DMS53 treated with DMSO at 0.1 percent for 48 hours (cell line): Measurements from ENCODE around the gene HHAT.
A peak's percentile ranks its signal among the peaks of the same experiment; 100 is the strongest.

Source experiments
- DNase-seq: peaks from one replicate; lab custom pipeline; 2025; ENCODE audit not compliant: unreplicated experiment; lab: John Stamatoyannopoulos, UW

Gene HHAT

DNA sequence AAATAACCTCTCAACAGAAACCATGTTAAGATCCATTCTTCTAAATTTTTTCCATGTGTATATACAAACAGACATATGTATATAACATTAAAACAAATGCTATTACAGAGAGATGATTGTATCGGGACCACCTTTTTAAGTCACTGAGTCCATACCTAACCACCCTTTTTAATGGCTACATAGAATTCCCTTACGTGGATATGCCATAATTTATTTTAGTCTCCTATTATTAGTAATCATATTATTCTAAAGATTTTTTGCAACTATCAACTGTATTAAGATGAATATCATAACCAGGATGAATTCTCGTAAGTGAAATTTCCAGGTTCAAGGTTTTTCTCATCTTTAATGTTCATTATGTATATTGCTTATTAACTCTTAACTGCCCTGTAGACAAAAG is 259.7 kb downstream of the HHAT start:
- no peak for DNase-seq

DNA sequence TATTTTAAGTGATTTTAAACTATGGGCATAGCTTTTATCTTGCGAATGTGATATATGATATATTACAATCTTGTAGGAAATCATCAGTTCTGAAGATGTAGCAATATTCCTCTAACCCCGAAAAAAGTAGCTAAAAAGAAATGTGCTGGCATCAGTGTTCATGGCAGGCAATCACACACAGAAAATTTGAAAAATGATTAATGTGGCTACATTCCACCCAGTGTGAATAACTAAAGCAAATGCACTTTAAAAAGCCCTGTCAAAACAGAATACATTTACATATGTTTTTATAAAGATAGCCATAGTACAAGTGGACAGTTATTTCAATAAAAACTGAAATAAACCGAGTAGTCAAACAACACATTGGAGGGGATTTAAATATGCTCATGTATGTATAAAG is 260.2 kb downstream of the HHAT start:
- DNase-seq = no peak

GRCh38 chr1:210591214-210591613 is 262.5 kb downstream of the HHAT start:
- DNase-seq = no peak

DNA sequence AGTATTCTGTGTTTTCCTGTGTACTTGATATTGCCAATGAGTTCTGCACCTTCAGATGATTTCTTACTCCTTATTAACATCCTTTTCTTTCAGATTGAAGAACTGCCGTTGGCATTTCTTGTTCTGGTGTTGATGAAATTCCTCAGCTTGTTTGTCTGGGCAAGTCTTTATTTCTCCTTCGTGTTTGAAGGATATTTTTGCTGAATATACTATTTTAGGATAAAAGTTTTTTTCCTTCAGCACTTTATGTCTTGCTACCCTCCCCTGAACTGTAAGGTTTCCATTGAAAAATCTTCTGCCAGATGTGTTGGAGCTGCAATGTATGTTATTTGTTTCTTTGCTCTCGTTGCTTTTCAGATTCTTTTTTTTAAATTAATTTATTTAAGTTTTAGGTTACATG is 265.9 kb downstream of the HHAT start:
- DNase-seq = no peak

DNA sequence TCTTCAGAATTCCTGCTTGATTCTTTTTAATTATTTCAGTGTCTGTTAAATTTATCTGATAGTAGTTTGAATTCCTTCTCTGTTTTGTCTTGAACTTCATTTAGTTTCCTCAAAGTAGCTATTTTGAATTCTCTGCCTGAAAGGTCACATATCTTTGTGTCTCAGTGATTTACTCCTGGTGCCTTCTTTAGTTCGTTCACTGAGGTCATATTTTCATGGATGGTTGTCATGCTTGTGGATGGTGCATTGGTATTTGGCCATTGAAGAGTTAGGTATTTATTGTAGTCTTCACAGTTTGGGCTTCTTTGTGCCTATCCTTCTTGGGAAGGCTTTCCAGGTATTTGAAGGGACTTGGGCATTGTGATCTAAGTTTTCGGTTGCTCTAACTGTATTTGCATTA is 267.9 kb downstream of the HHAT start:
- DNase-seq = no peak

DNA sequence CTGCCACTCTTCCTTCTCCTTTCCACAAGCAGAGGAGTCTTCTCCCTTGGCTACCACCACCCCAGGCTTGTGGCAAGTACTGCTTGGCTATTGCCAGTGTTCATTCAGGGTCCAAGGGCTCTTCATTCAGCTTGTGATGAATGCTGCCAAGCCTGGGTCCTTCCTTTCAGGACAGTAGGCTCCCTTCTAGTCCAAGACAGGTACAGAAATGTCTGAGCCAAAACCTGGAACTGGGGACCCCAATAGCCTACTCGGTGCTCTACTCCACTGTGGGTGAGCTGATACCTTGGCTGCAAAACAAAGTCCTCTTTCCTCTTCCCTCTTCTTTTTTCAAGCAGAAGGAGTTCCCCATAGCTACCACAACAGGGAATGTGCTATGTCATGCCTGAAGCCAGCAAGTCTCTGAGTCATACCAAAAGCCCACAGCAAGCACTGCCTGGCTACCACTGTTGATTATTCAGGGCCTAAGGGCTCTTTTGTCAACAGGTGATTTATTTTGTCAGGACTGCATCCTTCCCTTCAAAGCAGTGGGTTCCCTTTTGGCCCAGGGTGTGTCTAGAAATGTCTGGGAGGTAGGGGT is 268.9 kb downstream of the HHAT start:
- DNase-seq = peak; percentile 76

- no peak for DNase-seq
Measured at GRCh38 chr1:210598135-210598652, 269.5 kb downstream of the HHAT start.

DNA sequence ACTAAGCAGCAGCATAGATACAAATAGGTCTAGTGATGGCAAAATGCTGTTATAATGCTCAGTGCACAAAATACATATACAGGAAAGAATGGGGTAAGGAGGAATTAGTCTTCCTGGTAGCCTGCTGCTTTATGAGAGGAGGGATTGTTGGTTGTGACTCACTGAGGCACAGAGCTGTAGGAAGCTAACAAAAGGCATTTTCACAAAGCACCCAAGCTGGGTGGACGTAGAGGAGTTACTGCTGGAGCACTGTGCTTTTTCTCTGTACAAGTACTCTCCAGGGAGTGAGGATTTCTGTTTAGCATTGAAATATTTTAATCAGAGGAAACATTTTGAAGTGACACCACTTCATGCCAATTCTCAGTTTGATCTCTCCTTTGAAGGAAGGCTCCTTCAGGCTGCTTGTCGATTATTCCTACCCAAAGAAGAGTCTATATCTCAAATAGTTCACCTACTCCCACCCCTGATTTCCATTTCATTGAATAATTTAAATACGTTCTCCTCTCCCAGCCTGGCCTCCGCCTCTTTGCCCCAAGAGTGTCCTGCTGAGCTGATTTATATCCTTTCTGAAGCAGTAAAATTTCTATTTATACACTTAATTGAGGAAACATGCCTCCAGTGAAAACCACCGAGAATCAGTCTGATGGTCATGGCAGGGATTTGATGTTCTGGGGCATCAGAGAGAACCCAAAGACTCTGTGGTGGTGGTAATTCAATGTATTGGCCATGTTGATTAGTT is 271.9 kb downstream of the HHAT start:
- DNase-seq = no peak

GRCh38 chr1:210603123-210603522 is 274.4 kb downstream of the HHAT start:
- no peak for DNase-seq

DNA sequence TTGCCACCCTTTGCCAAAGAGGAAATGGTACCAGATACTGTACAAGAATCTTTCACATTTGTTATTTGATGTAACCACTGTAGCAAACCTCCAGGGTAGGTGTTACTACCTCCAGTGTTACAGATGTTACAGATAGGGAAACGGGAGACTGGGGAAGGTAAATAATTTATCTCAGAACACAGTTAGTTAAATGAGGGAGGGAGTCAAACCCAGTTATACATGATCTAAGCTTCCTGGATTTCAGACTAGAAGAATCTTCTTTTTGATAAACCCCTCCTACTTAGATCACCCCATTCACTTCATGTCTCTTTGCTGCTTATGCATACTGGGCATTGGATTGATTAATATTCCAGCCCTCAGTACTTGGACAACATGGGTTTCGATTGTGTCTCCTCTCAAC is 276.4 kb downstream of the HHAT start:
- DNase-seq = no peak

GRCh38 chr1:210607361-210607760 is 278.7 kb downstream of the HHAT start:
- no peak for DNase-seq

- DNase-seq = no peak
Measured at GRCh38 chr1:210608767-210609166, 280.1 kb downstream of the HHAT start.

DNA sequence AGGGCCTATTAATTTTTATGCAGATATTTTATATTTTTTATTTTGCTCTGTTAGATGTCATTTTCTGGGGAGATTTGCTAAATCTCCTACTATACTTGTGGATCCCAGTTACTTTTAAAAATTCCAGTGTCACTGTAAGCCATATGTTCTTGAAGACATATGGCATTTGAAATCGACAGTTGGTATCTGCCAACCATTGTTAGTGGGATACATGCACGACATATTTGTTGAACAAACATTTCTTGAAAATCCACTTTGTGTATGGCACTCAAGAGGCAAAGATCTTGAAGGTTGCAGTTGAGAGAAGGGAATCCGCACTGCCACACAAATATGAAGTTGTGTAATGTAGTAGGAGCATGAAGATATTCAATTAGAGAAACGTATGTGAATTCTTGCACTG is 287.7 kb downstream of the HHAT start:
- DNase-seq = no peak

DNA sequence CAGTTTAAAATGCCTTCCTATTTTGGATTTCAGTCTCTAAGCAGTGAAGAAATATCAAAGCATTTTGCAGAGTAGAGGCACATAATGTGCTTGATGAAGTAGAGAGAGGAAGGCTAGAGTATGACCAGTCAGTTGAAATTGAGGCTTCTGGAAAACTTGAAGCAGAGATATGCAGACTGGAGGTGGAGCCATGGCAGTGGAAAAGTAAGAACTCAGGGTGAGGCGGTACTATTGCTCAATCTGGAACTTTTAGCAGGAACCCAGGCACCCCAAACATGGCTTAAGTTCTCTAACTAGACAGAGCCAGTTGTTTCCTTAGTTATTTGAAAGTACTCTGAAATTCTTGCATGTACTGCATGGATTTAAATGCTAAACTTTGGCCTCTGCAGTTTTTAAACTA is 288.6 kb downstream of the HHAT start:
- DNase-seq = no peak

GRCh38 chr1:210618369-210618768 is 289.7 kb downstream of the HHAT start:
- no peak for DNase-seq

- no peak for DNase-seq
Measured at GRCh38 chr1:210620867-210621488, 292.3 kb downstream of the HHAT start.

DNA sequence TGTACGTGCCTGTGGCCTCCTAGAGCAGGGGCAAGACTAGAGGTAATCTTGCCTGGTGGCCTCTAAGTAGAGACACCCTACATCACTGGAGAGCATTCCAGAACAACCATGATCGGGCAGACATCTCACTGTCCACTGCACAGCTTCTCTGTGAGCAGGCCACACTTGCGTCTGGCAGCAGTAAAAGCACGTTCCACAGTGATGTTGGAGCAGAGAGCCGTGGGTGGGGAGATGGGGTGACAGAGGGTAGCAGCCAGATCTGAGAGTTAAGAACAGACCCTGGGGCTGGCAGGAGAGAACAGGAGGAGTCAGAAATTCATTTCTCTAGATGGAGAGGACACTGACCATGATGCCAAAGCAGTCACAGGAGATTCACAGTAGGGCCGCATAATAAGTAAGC is 293.0 kb downstream of the HHAT start:
- no peak for DNase-seq

DNA sequence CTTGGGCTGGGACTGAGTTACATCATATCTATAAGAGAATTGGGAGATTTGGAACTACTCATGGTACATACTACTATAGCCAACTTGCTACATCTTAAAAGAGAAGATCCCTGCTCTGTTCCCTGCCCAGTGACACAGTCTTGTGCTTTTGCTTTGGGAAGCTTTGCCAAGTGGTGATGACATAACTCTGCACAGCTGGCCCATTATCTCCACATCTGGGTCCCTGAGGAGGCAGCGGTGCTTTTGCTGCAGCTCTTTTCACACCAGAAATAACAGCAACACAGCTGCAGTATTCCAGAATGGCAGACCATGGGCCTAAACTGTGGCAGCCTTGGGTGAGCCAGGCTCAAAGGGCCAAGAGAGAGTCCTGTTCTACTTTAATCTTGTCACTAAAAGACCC is 296.0 kb downstream of the HHAT start:
- no peak for DNase-seq

DNA sequence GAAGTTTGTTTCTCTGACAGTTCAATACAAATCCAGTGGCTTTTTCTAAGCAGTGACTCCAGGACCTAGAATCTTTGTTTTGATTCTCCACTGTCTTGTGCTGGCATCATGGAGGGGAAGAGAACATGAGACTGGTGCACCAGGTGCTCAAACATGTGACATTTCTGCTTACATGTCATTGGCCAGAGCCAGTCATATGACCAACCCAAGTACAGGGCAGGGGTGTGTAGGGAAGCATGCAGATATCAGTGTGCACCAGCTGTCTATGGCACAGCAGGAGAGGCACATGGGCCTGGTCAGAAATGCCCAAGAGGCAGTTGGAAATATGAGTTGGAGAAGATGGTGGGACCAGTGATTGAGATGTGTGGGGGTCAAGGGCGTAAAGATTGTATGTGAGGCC is 297.0 kb downstream of the HHAT start:
- no peak for DNase-seq

- DNase-seq = no peak
Measured at GRCh38 chr1:210626341-210626740, 297.6 kb downstream of the HHAT start.

- no peak for DNase-seq
Measured at GRCh38 chr1:210627755-210628154, 299.1 kb downstream of the HHAT start.

DNA sequence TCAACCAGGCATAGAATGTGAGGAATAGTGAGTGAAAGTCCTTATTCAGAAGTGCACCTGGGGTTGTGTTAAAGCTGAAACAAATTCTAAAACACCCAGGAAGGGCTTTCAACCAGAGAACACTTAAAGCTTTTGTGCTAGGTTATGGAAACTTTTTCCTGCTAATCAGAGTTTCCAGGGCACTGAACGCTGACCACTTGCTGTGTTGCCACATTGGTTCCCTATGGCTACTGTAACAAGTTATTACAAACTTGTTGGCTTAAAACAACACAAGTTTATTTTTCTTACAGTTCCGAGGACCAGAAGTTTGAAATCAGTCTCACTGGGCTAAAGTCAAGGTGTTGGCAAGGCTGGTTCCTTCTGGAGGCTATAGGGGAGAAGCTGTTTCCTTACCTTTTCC is 300.6 kb downstream of the HHAT start:
- no peak for DNase-seq
